ENCODE data around the gene RASGRP4.
"Not testable (repeated sequence)": the region's sequence is repeated elsewhere in the genome, so short reads cannot be mapped to it uniquely, and the experiment has no call there.

RASGRP4 gene

GRCh38 chr19:38425810-38426466 lies at the start of gene RASGRP4:
RASGRP4 (minus strand) TSS chr19:38426219; CDS start chr19:38426091, 128 bp downstream.
- no peak for FAIRE-seq

- FAIRE-seq = no peak
Measured at GRCh38 chr19:38475176-38475575, 49.2 kb upstream of the RASGRP4 start.

GRCh38 chr19:38473201-38473600 lies 47.2 kb upstream of the RASGRP4 start:
- FAIRE-seq = no peak

GRCh38 chr19:38472725-38473124 lies 46.7 kb upstream of the RASGRP4 start:
- FAIRE-seq = not testable (repeated sequence)

- FAIRE-seq = no peak
Measured at GRCh38 chr19:38470788-38471480, 44.9 kb upstream of the RASGRP4 start.

GRCh38 chr19:38469151-38469550 lies 43.1 kb upstream of the RASGRP4 start:
- FAIRE-seq = no peak

GRCh38 chr19:38467541-38468525 lies 41.8 kb upstream of the RASGRP4 start:
- no peak for FAIRE-seq

- FAIRE-seq = no peak
Measured at GRCh38 chr19:38466050-38466449, 40.0 kb upstream of the RASGRP4 start.

- FAIRE-seq = no peak
Measured at GRCh38 chr19:38464421-38465082, 38.5 kb upstream of the RASGRP4 start.

- FAIRE-seq = no peak
Measured at GRCh38 chr19:38463365-38463764, 37.3 kb upstream of the RASGRP4 start.

- no peak for FAIRE-seq
Measured at GRCh38 chr19:38458991-38459390, 33.0 kb upstream of the RASGRP4 start.

- FAIRE-seq = no peak
Measured at GRCh38 chr19:38457690-38458405, 31.8 kb upstream of the RASGRP4 start.

GRCh38 chr19:38457202-38457601 lies 31.2 kb upstream of the RASGRP4 start:
- no peak for FAIRE-seq

- no peak for FAIRE-seq
Measured at GRCh38 chr19:38455031-38455430, 29.0 kb upstream of the RASGRP4 start.

- FAIRE-seq = no peak
Measured at GRCh38 chr19:38453596-38453995, 27.6 kb upstream of the RASGRP4 start.

GRCh38 chr19:38452430-38453366 lies 26.7 kb upstream of the RASGRP4 start:
- FAIRE-seq = no peak

- FAIRE-seq = no peak
Measured at GRCh38 chr19:38451629-38452028, 25.6 kb upstream of the RASGRP4 start.

GRCh38 chr19:38451036-38451435 lies 25.0 kb upstream of the RASGRP4 start:
- no peak for FAIRE-seq

GRCh38 chr19:38449518-38449917 lies 23.5 kb upstream of the RASGRP4 start:
- no peak for FAIRE-seq

GRCh38 chr19:38448225-38448624 lies 22.2 kb upstream of the RASGRP4 start:
- FAIRE-seq = no peak

- FAIRE-seq = no peak
Measured at GRCh38 chr19:38445362-38445761, 19.3 kb upstream of the RASGRP4 start.
